Breast epithelium (tissue), 3 donors: ENCODE measurements around the gene ZC3H7A.

Experiments
- CTCF ChIP-seq, 3 donors: fragments of 450-650 bp; IDR thresholded peaks; one replicate each; pipeline ENCODE4 v1.5.1; 2016 to 2017; ENCODE audit warnings: antibody characterized with exemption in 3 of 3, mild to moderate bottlenecking in 3 of 3, moderate library complexity in 3 of 3
- POLR2A ChIP-seq: fragments of 450-650 bp; IDR thresholded peaks from one replicate; pipeline ENCODE4 v1.6.1; 2016; ENCODE audit warnings: antibody characterized with exemption, mild to moderate bottlenecking, moderate library complexity
- POLR2AphosphoS5 ChIP-seq, 3 donors: sonication (generic); formaldehyde crosslinking; IDR thresholded peaks; one replicate each; pipeline ENCODE4 v1.6.1; 2017; ENCODE audit warnings: antibody characterized with exemption in 3 of 3

DNA sequence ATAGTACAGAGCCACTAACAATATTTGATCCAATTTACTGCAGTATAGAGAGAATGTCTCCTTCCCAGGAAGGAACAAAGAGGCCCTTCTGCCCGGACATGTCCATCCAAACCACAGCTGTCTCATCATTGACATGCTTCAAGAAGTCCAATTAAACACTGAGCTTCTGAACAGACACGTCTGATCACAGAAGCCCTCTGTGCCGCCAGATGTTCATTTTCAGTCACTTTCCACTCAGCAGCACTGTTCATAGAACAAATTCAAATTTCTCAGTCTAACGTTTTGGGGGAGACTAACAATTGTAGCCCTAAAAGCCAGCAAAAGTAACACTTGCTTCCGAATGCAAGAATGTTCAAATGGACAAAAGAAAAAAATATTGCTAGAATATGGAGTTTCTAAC is 15.3 kb downstream of the ZC3H7A start:
- no peak for TF ChIP-seq CTCF (IDR thresholded peaks at IDR 0.05)
- no peak for TF ChIP-seq POLR2A
- no peak for TF ChIP-seq POLR2AphosphoS5 (IDR thresholded peaks at IDR 0.05)
